HG03103 (cell line): Measurements from ENCODE around the gene HEMK1.

Experiments used
- ATAC-seq: cut with Tn5 transposase; IDR thresholded peaks from one replicate; pipeline ENCODE4 v1.9.1; 2021; ENCODE audit warnings: low read depth; ENCODE audit not compliant: unreplicated experiment

The HEMK1 gene

DNA sequence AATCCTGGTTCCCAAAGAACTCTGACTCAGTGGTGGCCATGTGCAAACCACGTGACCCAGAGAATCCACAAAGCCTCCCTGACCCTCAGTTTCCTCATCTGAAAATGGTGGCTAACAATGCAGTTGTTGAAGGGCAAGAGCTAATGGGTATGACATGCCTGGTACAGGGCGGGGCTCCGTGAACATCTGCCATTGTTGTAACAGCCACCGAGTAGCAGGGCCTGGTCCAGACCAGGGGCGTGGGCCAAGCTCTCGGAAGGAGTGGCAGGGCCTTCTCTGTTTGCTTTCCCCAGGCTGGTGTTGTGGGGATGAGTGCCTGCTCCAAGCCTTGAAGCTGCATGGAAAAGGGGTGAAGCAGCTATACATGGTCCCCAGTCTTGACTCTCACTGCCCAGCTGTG is 61.1 kb downstream of the HEMK1 start:
- ATAC-seq: no peak

DNA sequence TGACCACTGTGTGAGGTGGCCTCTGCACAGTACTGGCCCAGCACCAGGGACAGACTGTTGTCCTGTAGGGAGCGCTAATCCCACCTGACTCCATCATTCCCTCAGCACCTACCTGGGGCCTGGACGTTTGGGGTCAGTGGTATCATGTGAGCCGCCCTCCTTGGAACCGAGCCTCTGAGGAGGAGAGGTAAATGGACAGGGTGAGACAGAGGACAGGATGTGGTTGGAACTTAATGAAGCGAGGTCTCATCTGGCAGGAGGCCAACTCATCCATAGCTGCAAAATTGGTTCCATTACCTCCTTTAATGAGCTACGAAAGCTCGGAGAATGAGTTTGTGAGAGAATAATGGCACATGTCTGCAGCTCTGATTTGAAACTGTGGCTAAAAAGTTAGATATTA is 61.6 kb downstream of the HEMK1 start:
- ATAC-seq: no peak

DNA sequence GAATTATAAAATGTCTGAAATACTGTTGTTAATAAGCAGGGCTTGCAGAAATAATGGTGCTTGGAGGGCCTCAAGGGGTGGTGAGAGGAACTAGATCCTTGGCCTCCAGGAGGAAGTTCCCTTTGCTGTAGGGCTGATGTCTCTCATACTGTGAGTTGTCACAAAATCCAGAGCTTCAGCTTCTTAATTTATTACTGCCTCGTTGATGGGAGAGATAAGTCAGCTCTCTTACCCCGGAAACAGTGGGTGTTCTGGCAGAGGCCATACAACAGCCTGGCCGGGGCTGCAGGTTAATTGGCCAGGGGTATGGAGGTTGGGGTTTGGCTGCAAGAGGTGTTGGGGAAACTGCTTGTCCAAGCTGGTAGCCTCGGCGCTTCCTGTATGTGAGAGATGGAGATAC is 63.1 kb downstream of the HEMK1 start:
- ATAC-seq: no peak

DNA sequence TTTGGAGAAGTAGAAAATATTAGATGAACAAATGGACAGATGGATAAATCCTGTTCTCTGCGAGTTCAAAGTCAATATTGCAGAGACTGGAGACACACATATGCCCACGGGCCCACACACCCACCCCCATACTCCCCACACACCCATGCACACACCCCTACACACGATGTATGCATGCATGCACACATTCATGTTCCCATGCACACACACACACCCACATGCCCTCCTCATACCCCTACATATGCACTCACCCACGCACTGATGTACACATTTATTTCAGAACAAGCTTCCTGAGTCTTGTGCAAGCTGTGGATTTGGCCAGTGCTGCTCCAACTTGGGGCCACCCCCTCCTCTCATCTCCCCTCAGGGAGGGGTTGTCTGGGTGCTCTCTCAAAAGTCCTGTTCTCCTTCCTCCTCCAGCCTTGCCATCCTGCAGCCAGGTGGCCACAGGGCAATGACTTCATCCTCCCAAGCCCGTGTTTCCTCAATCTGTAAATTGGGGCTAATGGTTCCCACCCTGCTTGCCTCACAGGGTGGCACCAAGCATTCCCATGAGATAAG is 64.0 kb downstream of the HEMK1 start:
- ATAC-seq: no peak

DNA sequence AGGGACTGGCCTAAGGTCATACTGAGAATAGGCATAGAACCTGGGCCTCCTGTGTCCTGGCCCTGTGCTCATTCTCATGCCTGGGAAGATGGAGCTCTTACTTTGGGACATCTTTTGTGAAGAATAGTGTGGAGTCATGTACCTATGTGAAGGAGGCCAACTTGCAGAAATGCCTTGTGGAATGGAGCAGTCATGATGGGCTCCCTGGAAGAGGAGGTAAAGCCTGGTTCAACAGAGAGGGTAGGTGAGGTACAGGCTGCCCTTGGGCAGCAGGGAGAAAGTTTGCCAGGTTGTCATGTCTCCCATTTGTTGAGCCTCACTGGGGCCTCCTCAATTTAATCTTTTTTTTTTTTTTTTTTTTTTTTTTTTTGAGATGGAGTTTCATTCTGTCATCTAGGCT is 65.7 kb downstream of the HEMK1 start:
- ATAC-seq: no peak

DNA sequence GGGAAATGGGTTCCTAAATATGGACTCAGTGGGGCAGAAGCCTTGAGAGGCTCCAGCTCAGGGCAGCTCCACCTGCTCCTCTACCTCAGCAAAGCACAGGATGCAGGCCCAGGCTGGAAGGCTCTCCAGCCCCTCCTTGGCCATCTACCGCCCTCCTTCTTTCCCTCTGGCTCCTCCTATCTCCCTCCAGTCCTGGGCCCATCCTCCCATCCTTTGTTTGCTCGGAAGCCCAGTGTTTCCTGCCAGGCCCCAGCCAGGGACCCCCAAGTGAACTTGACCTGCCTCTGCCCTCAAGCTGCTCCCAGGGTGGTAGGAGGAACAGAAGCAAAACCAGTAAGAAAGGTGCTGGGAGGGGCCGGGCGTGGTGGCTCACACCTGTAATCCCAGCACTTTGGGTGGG is 67.7 kb downstream of the HEMK1 start:
- no peak for ATAC-seq

DNA sequence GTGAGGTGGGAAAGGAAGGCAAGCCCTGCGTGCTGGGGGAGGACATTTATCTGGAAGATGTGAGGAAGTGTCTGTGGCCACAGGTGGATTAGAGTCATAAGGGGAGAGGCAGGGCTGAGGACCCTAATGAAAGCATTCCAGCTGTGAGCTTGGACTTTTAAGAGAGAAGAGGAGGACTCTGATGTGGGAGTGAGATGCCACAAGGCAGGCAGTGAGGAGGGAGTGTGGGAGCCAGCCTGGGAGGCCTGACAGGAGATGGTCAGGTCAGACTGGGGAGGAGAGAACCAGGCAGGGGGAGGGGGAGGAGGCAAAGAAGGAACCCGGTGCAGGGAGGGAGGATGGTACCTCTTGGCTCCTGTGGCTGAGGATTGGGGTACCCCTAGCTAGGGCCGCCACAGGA is 68.6 kb downstream of the HEMK1 start:
- ATAC-seq: no peak

DNA sequence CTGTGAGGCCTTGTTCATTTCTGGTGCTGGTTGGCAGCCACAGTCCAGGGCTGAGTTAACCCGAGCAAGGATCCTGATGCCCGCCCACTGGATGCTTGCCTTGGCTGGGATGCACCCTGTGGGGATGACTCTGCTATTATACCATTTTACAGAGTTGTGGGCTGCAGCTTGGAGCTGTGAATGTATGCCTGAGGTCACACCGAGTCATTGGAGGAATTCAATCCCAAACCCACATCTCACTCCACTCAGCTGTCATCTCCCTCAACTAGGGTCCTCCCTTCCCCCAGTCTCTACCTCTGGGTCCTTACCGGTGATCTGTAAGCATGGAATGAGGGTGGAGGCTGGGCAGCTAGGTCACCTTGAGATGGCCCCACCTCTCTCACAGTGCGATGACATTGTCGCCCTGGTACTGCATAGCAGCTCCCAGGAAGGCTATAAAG is 69.8 kb downstream of the HEMK1 start:
- ATAC-seq: no peak

DNA sequence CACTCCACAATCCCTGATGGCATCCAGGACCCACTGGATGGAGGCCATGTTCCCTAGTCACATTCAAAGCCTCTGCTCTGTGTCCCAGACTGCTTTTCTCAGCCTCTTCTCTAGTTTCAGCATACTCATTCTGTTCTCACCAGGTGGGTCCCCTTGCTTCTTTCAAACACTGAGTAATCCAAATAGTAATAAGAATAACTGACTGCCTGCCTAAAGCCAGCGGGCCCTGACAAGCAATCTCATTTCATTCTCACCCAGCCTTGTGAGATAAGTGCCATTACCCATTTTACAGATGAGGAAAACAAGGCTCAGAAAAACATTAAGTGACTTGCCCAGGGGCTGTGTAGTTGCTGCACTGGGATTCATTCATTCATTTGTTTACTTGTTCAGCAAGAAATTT is 73.1 kb downstream of the HEMK1 start:
- ATAC-seq: no peak

DNA sequence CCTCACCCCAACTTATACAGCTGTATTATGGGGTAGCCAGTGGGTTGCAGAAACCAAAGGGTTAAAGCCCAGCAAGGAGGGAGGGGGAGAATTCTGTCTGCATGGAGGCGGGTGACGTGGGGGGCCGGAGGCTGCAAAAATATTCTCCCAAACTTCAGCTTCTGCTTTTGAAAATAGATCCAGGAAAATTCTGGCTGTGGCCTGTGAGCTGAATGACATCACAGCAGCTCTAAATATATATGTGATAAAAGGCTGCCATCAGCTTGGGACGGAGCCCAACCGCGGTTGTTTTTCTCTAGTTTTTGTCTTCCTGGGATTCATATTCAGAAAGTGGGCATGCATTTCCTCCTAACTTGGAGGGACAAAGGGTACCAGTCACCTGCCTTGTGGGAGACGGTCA is 75.2 kb downstream of the HEMK1 start:
- no peak for ATAC-seq

DNA sequence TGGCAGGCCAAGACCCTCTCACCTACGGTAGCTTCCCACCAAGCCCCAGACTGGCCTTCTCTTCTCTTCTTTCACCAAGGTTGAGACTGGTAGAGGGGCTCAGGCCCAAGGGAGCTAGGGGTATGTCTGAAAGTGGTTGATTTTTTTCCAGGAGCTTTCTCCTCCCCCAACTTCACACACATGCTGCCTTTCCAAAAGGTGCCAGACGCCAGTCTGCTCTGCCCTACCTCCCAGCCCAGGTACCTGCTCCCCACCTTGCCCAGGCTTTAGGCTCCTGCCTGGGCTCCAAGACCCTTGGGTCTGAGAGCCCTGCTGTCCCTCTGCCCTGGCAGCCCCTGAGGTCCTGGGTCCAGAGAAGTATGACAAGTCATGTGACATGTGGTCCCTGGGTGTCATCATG is 76.1 kb downstream of the HEMK1 start:
- no peak for ATAC-seq
